ENCODE results near the gene DCBLD2. TPM values are rescaled to one million over a fixed set of nuclear protein-coding genes. Genes with fewer than 3 reads are reported as not detected.
A peak's percentile ranks its signal among the peaks of the same experiment; 100 is the strongest.

DCBLD2 gene
- total and polyA plus RNA-seq, 2 of the 13 experiments (the other 11 are each of a cell fraction or from before 2014, with no cell fraction given): 43.8 to 56.9 TPM

GRCh38 chr3:98786364-98787006, 115.0 kb downstream of the DCBLD2 start (continued):
- peak; percentile 92; the same call in 1 of the 2 replicates for TF ChIP-seq ZNF644 (CRISPR knock-in tag; IDR thresholded peaks at IDR 0.05; ENCODE audit: low read depth)
- TF ChIP-seq ZHX1 (CRISPR knock-in tag; IDR thresholded peaks at IDR 0.05; ENCODE audit: low read depth): peak; percentile 69; the same call in 1 of the 2 replicates
- TF ChIP-seq ATF5 (CRISPR knock-in tag; IDR thresholded peaks at IDR 0.05; ENCODE audit: low read depth): no peak
- TF ChIP-seq ZNF660 (CRISPR knock-in tag; IDR thresholded peaks at IDR 0.05; ENCODE audit: borderline replicate concordance, low read depth): no peak
- TF ChIP-seq ZNF350 (CRISPR knock-in tag; IDR thresholded peaks at IDR 0.05; ENCODE audit: borderline replicate concordance, low read depth): no peak
- no peak for TF ChIP-seq ZNF883 (CRISPR knock-in tag; IDR thresholded peaks at IDR 0.05; ENCODE audit: not compliant biosample characterization)
- no peak for TF ChIP-seq ZNF101 (CRISPR knock-in tag; IDR thresholded peaks at IDR 0.05; ENCODE audit: borderline replicate concordance, low read depth)
- TF ChIP-seq HMG20A (CRISPR knock-in tag; IDR thresholded peaks at IDR 0.05; ENCODE audit: borderline replicate concordance): peak; percentile 68; the same call in 1 of the 2 replicates
- TF ChIP-seq HOXA5 (CRISPR knock-in tag; IDR thresholded peaks at IDR 0.05): no peak
- no peak for TF ChIP-seq TFE3 (CRISPR knock-in tag; IDR thresholded peaks at IDR 0.05)
- TF ChIP-seq ZNF558 (CRISPR knock-in tag; IDR thresholded peaks at IDR 0.05; ENCODE audit: borderline replicate concordance): peak; percentile 69; the same call in 1 of the 2 replicates
- no peak for TF ChIP-seq BORCS8-MEF2B (CRISPR knock-in tag; IDR thresholded peaks at IDR 0.05)
- peak; percentile 76 for TF ChIP-seq NCOA2 (CRISPR knock-in tag; IDR thresholded peaks at IDR 0.05)
- no peak for TF ChIP-seq KLF16 (CRISPR knock-in tag; IDR thresholded peaks at IDR 0.05)
- peak; percentile 13; the same call in 1 of the 2 replicates for TF ChIP-seq ETV5 (CRISPR knock-in tag; IDR thresholded peaks at IDR 0.05; ENCODE audit: borderline replicate concordance)
- TF ChIP-seq SRY (CRISPR knock-in tag; IDR thresholded peaks at IDR 0.05): no peak
- no peak for TF ChIP-seq IKZF5 (CRISPR knock-in tag; IDR thresholded peaks at IDR 0.05)
- TF ChIP-seq ISL2 (CRISPR knock-in tag; IDR thresholded peaks at IDR 0.05): peak; percentile 81
- TF ChIP-seq LCORL (IDR thresholded peaks at IDR 0.05): peak; percentile 47; the same call in 1 of the 2 replicates
- peak; percentile 63; the same call in 1 of the 2 replicates for TF ChIP-seq LCORL (CRISPR knock-in tag; IDR thresholded peaks at IDR 0.05)
- peak; percentile 92 for TF ChIP-seq CEBPB (IDR thresholded peaks at IDR 0.05; ENCODE audit: borderline replicate concordance, low read depth, low read length)
- TF ChIP-seq CREM (IDR thresholded peaks at IDR 0.05): peak; percentile 51; the same call in 1 of the 2 replicates
- TF ChIP-seq CREM (CRISPR knock-in tag; IDR thresholded peaks at IDR 0.05): no peak

All from HepG2 (cell line).